T-cell (primary cell): ENCODE results near the gene ZNF598. TPM values are rescaled to one million over a fixed set of nuclear protein-coding genes. Genes with fewer than 3 reads are reported as not detected.

Experiments
- ATAC-seq, 4 experiments: fragments of 200-7000 bp in 3 of 4; fragments of 150-1000 bp in 1 of 4; cut with Tn5 transposase; replicated peaks in 1 of 4; 1 replicate in 3 of 4; 2 replicates in 1 of 4; pipeline ENCODE4 v1.10.0; 2021; ENCODE audit warnings: moderate library complexity in 3 of 4, mild to moderate bottlenecking in 2 of 4, moderate number of reproducible peaks in 1 of 4
- CTCF ChIA-PET, 2 donors: fragments of 300-600 bp; sonication (Branson Sonifier 250); formaldehyde crosslinking; loops; one replicate each; lab custom pipeline; 2022; ENCODE audit warnings: antibody characterized with exemption in 2 of 2; lab: Charles Lee
- POLR2A ChIA-PET, 2 donors: fragments of 300-600 bp; sonication (Branson Sonifier 250); formaldehyde crosslinking; loops; one replicate each; lab custom pipeline; 2022; ENCODE audit warnings: antibody characterized with exemption in 2 of 2; lab: Charles Lee
- DNase-seq, 35 experiments: peaks; one replicate each; pipeline versions ENCODE4 v3.0.0 to v3.0.0-alpha.2; 2013 to 2023
- H3K27ac ChIP-seq: one replicate; pipeline ENCODE4 v1.5.1; 2013; ENCODE audit warnings: low read length
- H3K27me3 ChIP-seq, 2 experiments: replicated peaks in 1 of 2; 1 replicate in 1 of 2; 2 replicates in 1 of 2; pipeline versions ENCODE4 v1.6.1 to v1.7.0; 2013; ENCODE audit warnings: low read length in 1 of 2, mixed read lengths in 1 of 2; ENCODE audit not compliant: control insufficient read depth in 2 of 2, insufficient read depth in 2 of 2; ENCODE audit errors: extremely low read depth in 1 of 2
- H3K36me3 ChIP-seq, 2 donors: 1 replicate in 1 of 2; 2 replicates in 1 of 2; pipeline versions ENCODE4 v1.6.1 to v1.7.0; 2013; ENCODE audit warnings: low read length in 1 of 2; ENCODE audit not compliant: control insufficient read depth in 2 of 2, insufficient read depth in 1 of 2; ENCODE audit errors: extremely low read depth in 1 of 2
- H3K4me1 ChIP-seq, 2 experiments: 1 replicate in 1 of 2; 2 replicates in 1 of 2; pipeline versions ENCODE4 v1.6.1 to v1.7.0; 2013; ENCODE audit warnings: low read length in 2 of 2, mixed read lengths in 1 of 2; ENCODE audit not compliant: insufficient read depth in 2 of 2, control insufficient read depth in 1 of 2; ENCODE audit errors: extremely low read depth in 1 of 2
- H3K4me3 ChIP-seq, 2 donors: 1 replicate in 1 of 2; 2 replicates in 1 of 2; pipeline versions ENCODE4 v1.5.1 to v1.7.0; 2013; ENCODE audit warnings: mild to moderate bottlenecking in 2 of 2, low read length in 1 of 2, moderate library complexity in 1 of 2; ENCODE audit not compliant: control insufficient read depth in 1 of 2; ENCODE audit errors: extremely low read depth in 1 of 2
- H3K9me3 ChIP-seq: 2 replicates; pipeline ENCODE4 v1.7.0; 2013
- H3K27ac Mint-ChIP-seq, 2 donors: one replicate each; pipeline ENCODE4 v1.8.0; 2020 to 2021; ENCODE audit warnings: mild to moderate bottlenecking in 2 of 2, mixed read lengths in 2 of 2
- H3K27me3 Mint-ChIP-seq, 2 donors: one replicate each; pipeline ENCODE4 v1.8.0; 2021 to 2022; ENCODE audit warnings: mixed read lengths in 2 of 2
- H3K36me3 Mint-ChIP-seq: one replicate; pipeline ENCODE4 v1.8.0; 2021; ENCODE audit warnings: mixed read lengths
- H3K4me1 Mint-ChIP-seq, 3 donors: one replicate each; pipeline ENCODE4 v1.8.0; 2020 to 2022; ENCODE audit warnings: mixed read lengths in 3 of 3, mild to moderate bottlenecking in 1 of 3
- H3K4me3 Mint-ChIP-seq, 3 donors: one replicate each; pipeline ENCODE4 v1.8.0; 2020 to 2022; ENCODE audit warnings: mild to moderate bottlenecking in 3 of 3, mixed read lengths in 3 of 3, moderate library complexity in 3 of 3
- H3K9me3 Mint-ChIP-seq, 3 donors: one replicate each; pipeline ENCODE4 v1.8.0; 2020 to 2022; ENCODE audit warnings: mixed read lengths in 3 of 3
- WGBS: methylation state at CpG from one replicate; pipeline ENCODE4 v1.1.5; 2013; ENCODE audit warnings: missing lambda C conversion rate; ENCODE audit not compliant: insufficient coverage; 5-methylcytosine and 5-hydroxymethylcytosine counted together
- total RNA-seq, 35 experiments: library from RNA in 6 of 35; stranded (reverse) in 6 of 35; fragments of 120-200 nt in 1 of 35; gene quantifications; one replicate each; pipeline versions ENCODE4 v1.2.1 to v1.2.4 and lab custom pipeline; 2013 to 2026

ZNF598 gene
- total RNA-seq (10 to 100 TPM; 44.3 to 73.7 (median 68.8) TPM), total RNA-seq (lab: John Stamatoyannopoulos, UW) (54.4 to 129 (median 71.1) reads per million in 29 experiments)
- 10.7 TPM for total RNA-seq (2013)

DNA sequence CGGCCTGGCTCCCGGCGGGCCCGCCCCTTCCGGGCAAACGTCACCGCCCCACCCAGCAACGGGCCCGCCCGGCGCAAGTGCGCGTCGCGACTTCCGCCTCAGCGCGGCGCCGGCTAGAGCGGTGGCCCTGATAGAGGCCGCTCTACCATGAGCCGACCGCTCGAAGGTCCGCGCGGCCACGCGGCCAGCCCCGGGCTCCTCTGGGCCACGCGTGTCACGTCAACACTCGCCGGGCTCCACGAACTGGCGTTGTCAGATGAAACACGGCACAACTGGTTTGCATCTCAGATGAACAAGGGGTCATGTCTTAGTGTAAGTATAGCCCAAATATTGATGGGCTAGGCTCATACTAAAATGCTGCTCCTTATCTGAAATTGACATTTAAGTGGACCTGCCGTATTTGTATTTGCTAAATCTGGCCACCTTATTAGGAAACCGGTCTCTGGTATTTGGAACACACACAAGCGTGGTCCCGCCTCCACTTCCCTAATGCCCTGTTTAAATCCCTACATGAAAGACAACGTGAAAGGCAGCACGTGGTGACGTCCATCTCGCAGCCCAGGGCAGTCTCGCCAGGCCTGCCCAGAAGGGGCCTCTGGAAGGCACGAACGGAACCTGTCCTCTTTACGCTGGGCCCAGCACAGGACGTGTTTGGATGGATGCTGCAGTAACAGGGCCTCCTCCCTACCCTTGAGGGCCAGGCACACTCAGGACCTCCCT lies at the start of gene ZNF598:
Gene ZNF598 (minus strand): TSS at position 31 of the 720 bp plus-strand sequence.
- Histone ChIP-seq H3K27ac (peak within 1 kb of the TSS; percentile 94), H3K27me3 (no peaks in the 10 kb centered on the region), H3K36me3 (peaks cover 3% of the 10 kb centered on the region in 2 donors), H3K9me3 (no peaks in the 10 kb centered on the region), H3K4me3 (peak within 1 kb of the TSS; percentile 78 to 84), H3K4me1 (peaks cover 17 to 49% of the 10 kb centered on the region in 2 experiments)
- WGBS = 1% methylated on average over 49 of the region's 52 CpGs
- H3K27me3 Mint-ChIP-seq = no peaks in the 10 kb centered on the region
- H3K4me1 Mint-ChIP-seq = peaks cover 34 to 41% (median 40%) of the 10 kb centered on the region in 3 donors
- no peaks in the 10 kb centered on the region for H3K9me3 Mint-ChIP-seq
- DNase-seq (peak; percentile 42 to 90 (median 70)), ATAC-seq (peak; percentile 91 to 96 (median 96))
- ChIA-PET POLR2A (no interaction called here), CTCF (no interaction called here)
- no peaks in the 10 kb centered on the region for H3K36me3 Mint-ChIP-seq
- H3K4me3 Mint-ChIP-seq = peak within 1 kb of the TSS; percentile 86 to 88 (median 87)
- H3K27ac Mint-ChIP-seq = peak within 1 kb of the TSS; percentile 91 to 92

DNA sequence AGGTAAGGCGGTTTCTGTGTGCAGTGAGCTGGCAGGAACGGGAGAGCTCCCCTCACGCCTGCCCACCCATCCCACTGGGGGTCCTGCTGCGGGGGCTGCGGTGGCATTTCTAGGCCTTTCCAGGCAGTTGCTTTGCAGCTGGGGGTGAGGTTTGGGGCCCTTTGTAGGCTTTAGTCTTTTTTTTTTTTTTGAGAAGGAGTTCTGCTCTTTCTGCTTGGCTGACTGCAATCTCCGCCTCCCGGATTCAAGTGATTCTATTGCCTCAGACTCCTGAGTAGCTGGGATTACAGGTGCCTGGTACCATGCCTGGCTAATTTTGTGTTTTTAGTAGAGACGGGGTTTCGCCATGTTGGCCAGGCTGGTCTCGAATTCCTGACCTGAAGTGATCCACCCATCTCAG lies 49.3 kb upstream of the ZNF598 start:
- H3K36me3 Mint-ChIP-seq = peaks cover 10% of the 10 kb centered on the region
- H3K27ac ChIP-seq = no peak overlapping the region
- no peak overlapping the region for H3K4me3 ChIP-seq
- H3K9me3 Mint-ChIP-seq = no peaks in the 10 kb centered on the region
- peaks cover 39 to 71% of the 10 kb centered on the region in 2 donors for H3K36me3 ChIP-seq
- no peaks in the 10 kb centered on the region for H3K27me3 Mint-ChIP-seq
- CTCF ChIA-PET = interaction anchor here in 1 of 2 donors (0.7 kb wide), 1 partner anchor 29 kb away, joined by 11 read pairs; no protein-coding TSS in a partner anchor
- H3K4me1 ChIP-seq = no peaks in the 10 kb centered on the region
- POLR2A ChIA-PET = no interaction called here
- H3K9me3 ChIP-seq = no peaks in the 10 kb centered on the region
- no peak overlapping the region for H3K27ac Mint-ChIP-seq
- H3K4me3 Mint-ChIP-seq = no peak overlapping the region
- WGBS = 100% methylated on average over 1 of the region's 10 CpGs
- H3K4me1 Mint-ChIP-seq = no peaks in the 10 kb centered on the region
- H3K27me3 ChIP-seq = no peaks in the 10 kb centered on the region
- no peak for DNase-seq
- no peak for ATAC-seq

DNA sequence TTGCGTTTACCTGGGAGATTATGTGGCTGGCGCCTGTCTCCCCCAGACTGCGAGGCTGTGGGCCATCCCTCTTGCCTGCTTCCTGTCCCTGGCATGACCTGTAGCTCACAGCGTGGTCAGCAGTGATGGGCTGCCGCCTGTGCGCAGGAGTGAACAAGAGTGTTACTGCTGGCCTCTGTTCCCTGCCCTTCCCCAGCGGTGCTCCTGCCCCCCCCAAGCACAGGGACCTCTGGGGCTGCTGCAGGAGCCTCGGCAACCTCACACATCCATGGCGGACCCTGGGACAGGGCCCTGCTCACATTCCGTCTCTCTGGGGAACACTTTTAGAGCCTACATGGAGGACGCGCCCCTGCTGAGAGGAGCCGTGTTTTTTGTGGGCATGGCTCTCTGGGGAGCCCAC lies 48.8 kb upstream of the ZNF598 start:
- POLR2A ChIA-PET = no interaction called here
- peaks cover 35 to 71% of the 10 kb centered on the region in 2 donors for H3K36me3 ChIP-seq
- 98% methylated on average over 11 of the region's 13 CpGs for WGBS
- H3K4me1 Mint-ChIP-seq = no peaks in the 10 kb centered on the region
- ATAC-seq (no peak), DNase-seq (no peak)
- no peaks in the 10 kb centered on the region for H3K4me1 ChIP-seq
- H3K9me3 Mint-ChIP-seq = no peaks in the 10 kb centered on the region
- CTCF ChIA-PET = no interaction called here
- no peaks in the 10 kb centered on the region for H3K27me3 ChIP-seq
- H3K27ac Mint-ChIP-seq = no peak overlapping the region
- H3K4me3 ChIP-seq = no peak overlapping the region
- no peak overlapping the region for H3K4me3 Mint-ChIP-seq
- peaks cover 7% of the 10 kb centered on the region for H3K36me3 Mint-ChIP-seq
- no peaks in the 10 kb centered on the region for H3K27me3 Mint-ChIP-seq
- no peaks in the 10 kb centered on the region for H3K9me3 ChIP-seq
- no peak overlapping the region for H3K27ac ChIP-seq

DNA sequence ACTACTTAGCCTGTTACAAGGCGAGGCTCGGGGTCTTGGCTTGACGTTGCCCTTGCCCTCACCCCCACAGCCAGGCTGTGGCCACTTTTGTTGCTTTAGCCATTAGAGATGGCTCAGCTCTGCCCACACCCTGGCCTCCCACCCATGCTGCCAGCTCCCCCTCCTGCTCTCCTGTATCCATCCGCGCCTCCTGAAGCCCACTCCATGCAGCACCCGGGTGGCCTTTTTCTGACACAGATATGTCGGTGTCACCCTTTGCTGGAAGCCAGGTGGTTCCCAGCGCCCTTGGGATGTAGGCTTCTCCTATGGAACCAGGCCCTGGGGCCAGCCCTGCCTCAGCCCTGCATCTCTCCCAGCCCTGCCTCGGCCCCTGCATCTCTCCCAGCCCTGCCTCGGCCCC lies 47.8 kb upstream of the ZNF598 start:
- no peak overlapping the region for H3K27ac Mint-ChIP-seq
- no peaks in the 10 kb centered on the region for H3K9me3 Mint-ChIP-seq
- no peaks in the 10 kb centered on the region for H3K4me1 Mint-ChIP-seq
- ATAC-seq (no peak), DNase-seq (no peak)
- ChIA-PET CTCF (no interaction called here), POLR2A (no interaction called here)
- Histone ChIP-seq H3K27me3 (no peaks in the 10 kb centered on the region), H3K27ac (no peak overlapping the region), H3K9me3 (no peaks in the 10 kb centered on the region), H3K4me1 (no peaks in the 10 kb centered on the region), H3K4me3 (no peak overlapping the region), H3K36me3 (peaks cover 34 to 73% of the 10 kb centered on the region in 2 donors)
- WGBS = 97% methylated on average over 7 of the region's 10 CpGs
- H3K27me3 Mint-ChIP-seq = no peaks in the 10 kb centered on the region
- peaks cover 11% of the 10 kb centered on the region for H3K36me3 Mint-ChIP-seq
- H3K4me3 Mint-ChIP-seq = no peak overlapping the region

DNA sequence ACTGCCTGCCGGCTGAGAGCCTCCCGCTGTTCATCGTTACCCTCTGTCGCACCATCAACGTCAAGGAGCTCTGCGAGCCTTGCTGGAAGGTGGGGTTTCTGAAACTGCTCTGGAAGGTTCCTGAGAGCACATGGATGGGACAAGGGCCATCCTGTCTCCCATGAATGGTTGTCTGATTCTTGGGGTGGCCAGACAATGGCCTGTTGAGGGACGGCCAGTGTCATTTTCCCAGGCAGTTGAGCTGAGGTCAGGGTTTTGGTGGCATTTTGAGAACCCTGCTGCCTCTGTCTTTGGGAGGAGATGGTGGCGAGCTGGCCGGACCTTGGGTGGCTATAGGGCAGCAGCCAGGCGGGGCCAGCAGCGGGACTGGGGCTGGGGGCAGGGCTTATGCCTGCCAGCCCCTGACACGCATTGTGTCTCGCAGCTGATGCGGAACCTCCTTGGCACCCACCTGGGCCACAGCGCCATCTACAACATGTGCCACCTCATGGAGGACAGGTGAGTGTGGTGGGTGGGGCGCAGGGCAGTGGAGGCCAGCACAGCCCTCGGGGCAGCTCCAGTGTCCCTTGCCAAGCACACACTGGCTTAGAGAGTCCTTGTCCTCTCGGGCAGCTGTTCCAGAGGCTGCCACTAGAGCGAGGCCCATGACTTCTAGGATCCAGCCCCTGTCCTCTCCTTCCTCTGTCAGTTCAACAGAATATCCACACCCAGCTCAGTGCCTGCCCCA lies 47.2 kb upstream of the ZNF598 start:
- Histone ChIP-seq H3K36me3 (peaks cover 34 to 73% of the 10 kb centered on the region in 2 donors), H3K27ac (no peak overlapping the region), H3K9me3 (no peaks in the 10 kb centered on the region), H3K27me3 (no peaks in the 10 kb centered on the region), H3K4me3 (no peak overlapping the region), H3K4me1 (no peaks in the 10 kb centered on the region)
- no peaks in the 10 kb centered on the region for H3K4me1 Mint-ChIP-seq
- WGBS = 95% methylated on average over 16 of the region's 19 CpGs
- ChIA-PET POLR2A (no interaction called here), CTCF (no interaction called here)
- no peaks in the 10 kb centered on the region for H3K27me3 Mint-ChIP-seq
- ATAC-seq (no peak), DNase-seq (no peak)
- no peaks in the 10 kb centered on the region for H3K9me3 Mint-ChIP-seq
- no peak overlapping the region for H3K4me3 Mint-ChIP-seq
- peaks cover 12% of the 10 kb centered on the region for H3K36me3 Mint-ChIP-seq
- no peak overlapping the region for H3K27ac Mint-ChIP-seq

DNA sequence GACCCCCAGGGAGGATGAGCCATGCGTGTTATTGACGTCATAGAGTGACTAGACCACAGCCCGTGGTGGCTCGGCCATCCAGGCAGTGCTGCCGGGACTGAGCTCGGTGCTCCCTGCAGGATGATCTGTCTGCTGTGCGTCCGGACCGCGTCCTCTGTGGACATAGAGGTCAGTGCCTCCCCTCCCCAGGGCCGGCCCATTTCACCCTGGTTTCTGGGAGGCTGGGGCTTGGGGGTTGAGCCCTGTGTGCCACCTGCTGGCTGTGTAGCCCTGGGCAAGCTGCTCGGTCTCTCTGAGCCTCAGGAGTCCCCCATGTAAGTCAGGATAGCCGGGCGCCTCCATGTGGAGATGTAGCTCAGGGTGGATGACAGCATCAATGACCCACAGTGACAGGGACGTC lies 46.5 kb upstream of the ZNF598 start:
- Mint-ChIP-seq H3K36me3 (peaks cover 12% of the 10 kb centered on the region), H3K4me1 (no peaks in the 10 kb centered on the region), H3K27me3 (no peaks in the 10 kb centered on the region), H3K27ac (no peak overlapping the region), H3K4me3 (no peak overlapping the region), H3K9me3 (no peaks in the 10 kb centered on the region)
- Histone ChIP-seq H3K27ac (no peak overlapping the region), H3K27me3 (no peaks in the 10 kb centered on the region), H3K36me3 (peaks cover 31 to 73% of the 10 kb centered on the region in 2 donors), H3K4me3 (no peak overlapping the region), H3K9me3 (no peaks in the 10 kb centered on the region), H3K4me1 (no peaks in the 10 kb centered on the region)
- POLR2A ChIA-PET = no interaction called here
- DNase-seq (no peak), ATAC-seq (no peak)
- 92% methylated on average over 15 of the region's 15 CpGs for WGBS
- CTCF ChIA-PET = no interaction called here
